ENCODE measurements around the gene FGF14. TPM values are rescaled to one million over a fixed set of nuclear protein-coding genes. Genes with fewer than 3 reads are reported as not detected.

Gene FGF14
- total RNA-seq, 3 donors from 2014 or later = 0.43 to 2.5 (median 0.70) TPM

DNA sequence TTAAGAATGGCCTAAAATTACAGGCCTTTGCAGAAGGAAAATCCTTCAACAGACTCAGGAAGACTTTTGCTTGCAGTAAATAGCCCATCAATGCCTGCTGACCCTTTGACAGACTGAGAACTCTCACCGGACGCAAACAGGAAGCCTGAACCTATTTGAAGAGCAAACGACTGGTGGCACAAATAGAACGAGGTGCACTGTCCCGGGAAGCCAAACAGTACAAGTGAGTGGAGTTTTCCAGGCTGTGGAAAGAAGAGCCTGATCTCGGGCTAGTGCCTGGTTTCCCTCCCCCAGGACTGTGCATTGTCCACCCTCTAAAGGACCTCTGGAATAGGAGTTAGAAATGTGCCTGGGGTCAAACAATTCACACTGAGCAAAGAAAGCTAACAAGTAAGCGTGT lies 165.5 kb downstream of the FGF14 start:
- Histone ChIP-seq H3K4me3 (no peak overlapping the region), H3K36me3 (ENCODE audit: low read depth) (no peaks in the 10 kb centered on the region), H3K9me3 (no peaks in the 10 kb centered on the region), H3K4me1 (ENCODE audit: low read depth) (no peaks in the 10 kb centered on the region)
- ATAC-seq = no peak
- intact Hi-C loops (cut with DNase I, micrococcal nuclease) = no loop called here
- DNase-seq = no peak
- TF ChIP-seq, protein P1, sequence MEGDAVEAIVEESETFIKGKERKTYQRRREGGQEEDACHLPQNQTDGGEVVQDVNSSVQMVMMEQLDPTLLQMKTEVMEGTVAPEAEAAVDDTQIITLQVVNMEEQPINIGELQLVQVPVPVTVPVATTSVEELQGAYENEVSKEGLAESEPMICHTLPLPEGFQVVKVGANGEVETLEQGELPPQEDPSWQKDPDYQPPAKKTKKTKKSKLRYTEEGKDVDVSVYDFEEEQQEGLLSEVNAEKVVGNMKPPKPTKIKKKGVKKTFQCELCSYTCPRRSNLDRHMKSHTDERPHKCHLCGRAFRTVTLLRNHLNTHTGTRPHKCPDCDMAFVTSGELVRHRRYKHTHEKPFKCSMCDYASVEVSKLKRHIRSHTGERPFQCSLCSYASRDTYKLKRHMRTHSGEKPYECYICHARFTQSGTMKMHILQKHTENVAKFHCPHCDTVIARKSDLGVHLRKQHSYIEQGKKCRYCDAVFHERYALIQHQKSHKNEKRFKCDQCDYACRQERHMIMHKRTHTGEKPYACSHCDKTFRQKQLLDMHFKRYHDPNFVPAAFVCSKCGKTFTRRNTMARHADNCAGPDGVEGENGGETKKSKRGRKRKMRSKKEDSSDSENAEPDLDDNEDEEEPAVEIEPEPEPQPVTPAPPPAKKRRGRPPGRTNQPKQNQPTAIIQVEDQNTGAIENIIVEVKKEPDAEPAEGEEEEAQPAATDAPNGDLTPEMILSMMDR (IDR thresholded peaks at IDR 0.05) = no peak

DNA sequence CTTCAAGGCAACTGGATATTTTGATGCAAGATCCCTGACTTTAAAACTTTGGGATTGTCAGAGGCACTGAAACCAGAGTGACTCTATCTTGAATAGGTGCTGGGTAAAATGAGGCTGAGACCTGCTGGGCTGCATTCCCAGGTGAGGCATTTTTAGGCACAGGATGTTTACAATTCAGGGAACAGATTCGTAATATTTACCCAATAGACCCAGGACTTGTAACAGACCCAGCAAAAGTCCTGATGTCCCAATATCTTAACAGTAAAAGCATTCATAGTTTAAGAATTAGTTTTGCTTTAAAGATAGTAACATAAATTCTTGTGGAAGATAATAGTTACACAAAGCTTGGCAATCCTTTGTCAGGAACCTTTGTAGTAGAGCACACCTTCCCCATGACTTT lies 166.2 kb downstream of the FGF14 start:
- no peaks in the 10 kb centered on the region for H3K36me3 ChIP-seq (ENCODE audit: low read depth)
- no peaks in the 10 kb centered on the region for H3K9me3 ChIP-seq
- TF ChIP-seq, protein P1 (IDR thresholded peaks at IDR 0.05) = no peak
- no peak for ATAC-seq
- intact Hi-C loops (cut with DNase I, micrococcal nuclease) = no loop called here
- H3K4me3 ChIP-seq = no peak overlapping the region
- H3K4me1 ChIP-seq (ENCODE audit: low read depth) = no peaks in the 10 kb centered on the region
- no peak for DNase-seq

DNA sequence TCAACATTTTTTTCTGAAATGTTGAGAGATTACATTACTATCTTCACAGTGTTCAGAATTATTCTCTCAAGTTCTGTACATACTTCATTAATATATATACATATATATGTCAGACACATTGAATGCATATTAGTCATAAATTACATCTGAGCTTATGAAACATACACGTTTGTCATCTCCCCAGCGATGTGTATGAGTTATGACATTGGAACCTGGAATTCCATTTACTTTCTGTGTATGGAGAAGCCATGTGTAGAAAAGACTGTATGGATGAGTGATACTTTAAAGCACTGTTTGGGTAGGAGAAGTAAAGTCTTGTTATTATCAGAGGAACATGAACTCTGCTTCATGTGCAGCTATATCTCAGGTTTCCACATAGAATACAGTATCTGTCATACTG lies 167.2 kb downstream of the FGF14 start:
- DNase-seq (no peak), ATAC-seq (no peak)
- Histone ChIP-seq H3K4me1 (ENCODE audit: low read depth) (no peaks in the 10 kb centered on the region), H3K9me3 (no peaks in the 10 kb centered on the region), H3K4me3 (no peak overlapping the region), H3K36me3 (ENCODE audit: low read depth) (no peaks in the 10 kb centered on the region)
- intact Hi-C loops (cut with DNase I, micrococcal nuclease) = no loop called here
- TF ChIP-seq, protein P1 (IDR thresholded peaks at IDR 0.05) = no peak

DNA sequence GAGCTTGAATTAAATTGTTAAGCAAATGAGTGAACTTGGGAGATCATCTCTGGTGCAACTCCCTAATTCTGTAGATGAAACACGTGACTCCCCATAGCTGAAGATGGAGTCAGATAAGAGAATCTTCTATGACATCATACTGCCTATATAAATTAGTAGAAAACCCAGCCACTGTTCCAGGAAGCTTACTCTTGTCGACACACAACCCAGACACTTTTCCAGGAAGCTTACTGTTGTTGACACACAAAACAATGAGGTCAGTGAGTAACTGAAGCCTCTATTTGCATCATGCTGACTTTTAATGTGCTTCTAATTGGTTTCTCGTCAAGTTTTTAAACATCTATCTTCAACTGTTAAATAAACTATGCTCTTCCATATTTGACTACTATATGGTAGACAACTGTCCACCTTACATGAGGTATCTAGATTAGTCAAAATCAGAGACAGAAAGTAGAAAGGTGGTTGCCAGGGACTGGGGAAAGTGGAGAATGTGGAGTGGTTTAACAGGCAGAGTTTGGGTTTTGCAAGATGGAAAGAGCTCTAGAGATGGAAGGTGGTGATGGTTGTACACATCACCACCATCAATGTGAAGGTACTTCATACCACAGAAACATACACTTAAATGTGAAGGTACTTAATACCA lies 168.2 kb downstream of the FGF14 start:
- Histone ChIP-seq H3K36me3 (ENCODE audit: low read depth) (no peaks in the 10 kb centered on the region), H3K9me3 (no peaks in the 10 kb centered on the region), H3K4me1 (ENCODE audit: low read depth) (no peaks in the 10 kb centered on the region), H3K4me3 (no peak overlapping the region)
- ATAC-seq = no peak
- no peak for DNase-seq
- intact Hi-C loops (cut with DNase I, micrococcal nuclease) = no loop called here
- TF ChIP-seq, protein P1 (IDR thresholded peaks at IDR 0.05) = no peak

DNA sequence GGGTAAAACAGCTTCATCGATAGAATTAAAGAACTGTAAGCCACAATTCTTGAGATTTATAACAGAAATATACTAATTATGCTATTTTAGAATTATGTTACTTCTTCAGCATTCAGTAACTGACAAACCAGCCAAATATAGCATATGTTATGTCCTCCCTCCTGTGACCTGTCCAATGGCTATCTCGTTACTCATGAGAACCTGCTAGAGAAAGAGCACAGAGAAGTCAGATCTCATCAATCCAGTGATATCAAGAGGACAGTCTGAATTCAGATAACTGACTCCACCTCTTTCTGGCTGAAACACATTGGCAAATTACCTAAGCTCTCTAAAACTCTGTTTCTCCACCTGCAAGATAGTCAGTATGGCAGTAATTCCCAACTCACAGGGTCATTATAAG lies 170.4 kb downstream of the FGF14 start:
- intact Hi-C loops (cut with DNase I, micrococcal nuclease) = no loop called here
- TF ChIP-seq, protein P1 (IDR thresholded peaks at IDR 0.05) = no peak
- no peak for ATAC-seq
- no peaks in the 10 kb centered on the region for H3K4me1 ChIP-seq (ENCODE audit: low read depth)
- H3K36me3 ChIP-seq (ENCODE audit: low read depth) = no peaks in the 10 kb centered on the region
- no peak overlapping the region for H3K4me3 ChIP-seq
- no peak for DNase-seq
- H3K9me3 ChIP-seq = no peaks in the 10 kb centered on the region

DNA sequence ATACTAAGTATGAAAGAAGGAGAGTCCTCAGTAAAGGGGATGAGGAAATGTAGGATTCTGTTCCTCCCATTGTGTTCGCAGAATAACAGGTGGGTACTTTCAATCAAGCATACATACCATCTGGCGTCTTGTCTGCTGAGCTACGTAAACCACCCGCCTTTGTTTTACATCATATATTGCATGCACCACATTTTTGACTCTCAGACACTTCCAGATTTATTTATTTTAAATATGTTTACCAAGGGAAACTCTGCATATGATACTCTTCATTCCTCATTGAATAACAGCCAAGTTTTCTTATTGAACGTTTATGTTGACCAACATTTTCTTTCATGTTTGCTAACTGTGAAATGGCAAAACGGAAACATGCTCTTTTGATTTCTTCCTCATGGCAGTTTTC lies 174.1 kb downstream of the FGF14 start:
- H3K36me3 ChIP-seq (ENCODE audit: low read depth) = no peaks in the 10 kb centered on the region
- H3K4me3 ChIP-seq = no peak overlapping the region
- TF ChIP-seq, protein P1 (IDR thresholded peaks at IDR 0.05) = no peak
- ATAC-seq = no peak
- no peaks in the 10 kb centered on the region for H3K4me1 ChIP-seq (ENCODE audit: low read depth)
- H3K9me3 ChIP-seq = no peaks in the 10 kb centered on the region
- intact Hi-C loops (cut with DNase I, micrococcal nuclease) = no loop called here
- no peak for DNase-seq
